HEK293 (cell line): ENCODE data around the gene PTK7.

Experiments used
- CTCF ChIA-PET: fragments of 350-600 bp; formaldehyde crosslinking; extraction: SDS; loops from one replicate; lab custom pipeline; 2021; ENCODE audit warnings: antibody characterized with exemption; lab: Yijun Ruan, JAX
- POLR2A ChIA-PET: fragments of 300-600 bp; formaldehyde crosslinking; extraction: SDS; loops from one replicate; lab custom pipeline; 2020; ENCODE audit warnings: antibody characterized with exemption, inconsistent platforms; lab: Yijun Ruan, JAX
- H3K27ac ChIP-seq: fragments of 200-500 bp; sonication (Bioruptor generic); 2 replicates; pipeline ENCODE4 v1.5.1; 2014; ENCODE audit warnings: low read depth, low read length, control low read depth, inconsistent platforms; ENCODE audit errors: extremely low read depth
- H3K36me3 ChIP-seq, 2 experiments: fragments of 200-500 bp in 1 of 2; sonication (Bioruptor generic) in 1 of 2; 1 replicate in 1 of 2; 2 replicates in 1 of 2; pipeline ENCODE4 v1.5.1; 2014 to 2017; ENCODE audit warnings: inconsistent platforms in 2 of 2, low read length in 2 of 2; ENCODE audit not compliant: control insufficient read depth in 2 of 2, insufficient read depth in 1 of 2
- H3K4me1 ChIP-seq: fragments of 200-500 bp; sonication (Bioruptor generic); 2 replicates; pipeline ENCODE4 v1.5.1; 2014; ENCODE audit warnings: mild to moderate bottlenecking, low read length, inconsistent platforms; ENCODE audit not compliant: control insufficient read depth, insufficient read depth
- H3K4me3 ChIP-seq: 2 replicates; pipeline ENCODE4 v1.5.1; 2011; ENCODE audit warnings: low read depth, mild to moderate bottlenecking, control low read depth, low read length, moderate library complexity
- H3K9me3 ChIP-seq: fragments of 200-500 bp; sonication (Bioruptor generic); 2 replicates; pipeline ENCODE4 v1.5.1; 2014; ENCODE audit warnings: low read depth, low read length, inconsistent platforms; ENCODE audit not compliant: control insufficient read depth, insufficient read depth
- AEBP2 ChIP-seq: fragments of 450-650 bp; formaldehyde crosslinking; IDR thresholded peaks from 2 replicates; pipeline ENCODE4 v1.5.1; 2016; ENCODE audit warnings: missing biosample characterization, missing genetic modification characterization, borderline replicate concordance
- EGR2 ChIP-seq: fragments of 450-650 bp; formaldehyde crosslinking; IDR thresholded peaks from 2 replicates; pipeline ENCODE4 v1.5.1; 2016; ENCODE audit warnings: low read depth, missing biosample characterization, missing genetic modification characterization
- GLIS1 ChIP-seq: fragments of 450-650 bp; formaldehyde crosslinking; IDR thresholded peaks from 2 replicates; pipeline ENCODE4 v1.5.1; 2016; ENCODE audit warnings: missing biosample characterization, missing genetic modification characterization
- HIC1 ChIP-seq: fragments of 450-650 bp; formaldehyde crosslinking; IDR thresholded peaks from 2 replicates; pipeline ENCODE4 v1.5.1; 2016; ENCODE audit warnings: missing biosample characterization, missing genetic modification characterization
- WT1 ChIP-seq: fragments of 450-650 bp; formaldehyde crosslinking; IDR thresholded peaks from 2 replicates; pipeline ENCODE4 v1.5.1; 2016; ENCODE audit warnings: missing biosample characterization, missing genetic modification characterization
- ZIC2 ChIP-seq: fragments of 450-650 bp; formaldehyde crosslinking; IDR thresholded peaks from 2 replicates; pipeline ENCODE4 v1.5.1; 2016; ENCODE audit warnings: missing biosample characterization, missing genetic modification characterization
- ZNF121 ChIP-seq: fragments of 450-650 bp; formaldehyde crosslinking; IDR thresholded peaks from 2 replicates; pipeline ENCODE4 v1.5.1; 2016; ENCODE audit warnings: missing biosample characterization, missing genetic modification characterization
- ZNF133 ChIP-seq: fragments of 450-650 bp; formaldehyde crosslinking; IDR thresholded peaks from 2 replicates; pipeline ENCODE4 v1.5.1; 2016; ENCODE audit warnings: missing biosample characterization, missing genetic modification characterization
- ZNF174 ChIP-seq: fragments of 450-650 bp; formaldehyde crosslinking; IDR thresholded peaks from 2 replicates; pipeline ENCODE4 v1.5.0; 2017; ENCODE audit warnings: missing biosample characterization, mild to moderate bottlenecking, missing genetic modification characterization
- ZNF221 ChIP-seq: fragments of 450-650 bp; formaldehyde crosslinking; IDR thresholded peaks from 2 replicates; pipeline ENCODE4 v1.5.1; 2017; ENCODE audit warnings: missing biosample characterization, missing genetic modification characterization, borderline replicate concordance
- ZNF341 ChIP-seq: fragments of 450-650 bp; formaldehyde crosslinking; IDR thresholded peaks from 2 replicates; pipeline ENCODE4; 2016; ENCODE audit warnings: low read depth, missing biosample characterization, missing genetic modification characterization
- ZNF37A ChIP-seq: fragments of 450-650 bp; IDR thresholded peaks from 2 replicates; pipeline ENCODE4 v1.5.1; 2018; ENCODE audit warnings: missing biosample characterization, missing genetic modification characterization
- ZNF433 ChIP-seq: fragments of 450-650 bp; formaldehyde crosslinking; IDR thresholded peaks from 2 replicates; pipeline ENCODE4 v1.5.1; 2016; ENCODE audit warnings: missing biosample characterization, missing genetic modification characterization, low read depth
- ZNF548 ChIP-seq: fragments of 450-650 bp; formaldehyde crosslinking; IDR thresholded peaks from 2 replicates; pipeline ENCODE4 v1.5.1; 2016; ENCODE audit warnings: missing biosample characterization, missing genetic modification characterization
- ZNF621 ChIP-seq: fragments of 450-650 bp; formaldehyde crosslinking; IDR thresholded peaks from 2 replicates; pipeline ENCODE4 v1.5.1; 2017; ENCODE audit warnings: missing biosample characterization, missing genetic modification characterization
- ZNF624 ChIP-seq: fragments of 450-650 bp; formaldehyde crosslinking; IDR thresholded peaks from 2 replicates; pipeline ENCODE4 v1.5.1; 2017; ENCODE audit warnings: missing biosample characterization, missing genetic modification characterization
- TF ChIP-seq, protein P1 (sequence below): sonication (generic); formaldehyde crosslinking; IDR thresholded peaks from 2 replicates; pipeline ENCODE4 v1.8.1; 2022; ENCODE audit warnings: mild to moderate bottlenecking, moderate library complexity, missing genetic modification reagents

The PTK7 gene

GRCh38 chr6:43200541-43200940 is 124.4 kb downstream of the PTK7 start:
- TF ChIP-seq ZNF433 (tag by site-specific recombination) (no peak), ZIC2 (no peak), ZNF221 (no peak), GLIS1 (tag by site-specific recombination) (no peak), AEBP2 (no peak), ZNF548 (no peak), ZNF37A (tag by site-specific recombination) (no peak), ZNF174 (tag by site-specific recombination) (no peak), HIC1 (no peak), EGR2 (tag by site-specific recombination) (no peak)
- TF ChIP-seq, all 188 proteins: peak for 0
- Histone ChIP-seq H3K9me3 (no peaks in the 10 kb centered on the region), H3K4me3 (no peak overlapping the region), H3K4me1 (no peaks in the 10 kb centered on the region), H3K27ac (no peak overlapping the region), H3K36me3 (peaks cover 4 to 23% of the 10 kb centered on the region in 2 experiments; a peak in 2 of 3 replicates)
- POLR2A ChIA-PET, result interaction anchor here (1.5 to 1.8 kb wide), 2 partner anchors 18 to 20 kb away, joined by 5 to 12 read pairs; partner anchors contain the start of gene CUL9
- CTCF ChIA-PET, result interaction anchor here (0.6 to 1.0 kb wide), 4 partner anchors 28 to 300 kb away, joined by 3 to 5 read pairs (median 4); partner anchors contain the start of gene DNPH1

GRCh38 chr6:43202451-43202850 is 126.3 kb downstream of the PTK7 start:
- Histone ChIP-seq H3K4me1 (no peaks in the 10 kb centered on the region), H3K9me3 (no peaks in the 10 kb centered on the region), H3K4me3 (no peak overlapping the region), H3K27ac (no peak overlapping the region), H3K36me3 (peaks cover 4 to 12% of the 10 kb centered on the region in 2 experiments; a peak in 2 of 3 replicates)
- TF ChIP-seq GLIS1 (tag by site-specific recombination) (no peak), ZNF133 (tag by site-specific recombination) (no peak), ZNF624 (tag by site-specific recombination) (no peak), ZNF621 (tag by site-specific recombination) (no peak), WT1 (tag by site-specific recombination) (no peak), ZNF121 (tag by site-specific recombination) (0 out of 2 replicates have a peak, but pooled peaks have one; percentile 58), ZNF341 (no peak)
- TF ChIP-seq, protein P1, sequence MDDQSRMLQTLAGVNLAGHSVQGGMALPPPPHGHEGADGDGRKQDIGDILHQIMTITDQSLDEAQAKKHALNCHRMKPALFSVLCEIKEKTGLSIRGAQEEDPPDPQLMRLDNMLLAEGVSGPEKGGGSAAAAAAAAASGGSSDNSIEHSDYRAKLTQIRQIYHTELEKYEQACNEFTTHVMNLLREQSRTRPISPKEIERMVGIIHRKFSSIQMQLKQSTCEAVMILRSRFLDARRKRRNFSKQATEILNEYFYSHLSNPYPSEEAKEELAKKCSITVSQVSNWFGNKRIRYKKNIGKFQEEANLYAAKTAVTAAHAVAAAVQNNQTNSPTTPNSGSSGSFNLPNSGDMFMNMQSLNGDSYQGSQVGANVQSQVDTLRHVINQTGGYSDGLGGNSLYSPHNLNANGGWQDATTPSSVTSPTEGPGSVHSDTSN (CRISPR knock-in tag), result no peak
- ChIA-PET POLR2A (interaction anchor here (1.5 kb wide), 1 partner anchor 27 kb away, joined by 3 read pairs; the partner anchor contains the start of gene DNPH1), CTCF (interaction anchor here (0.7 to 1.0 kb wide), 2 partner anchors 27 to 58 kb away, joined by 3 read pairs; partner anchors contain the start of gene DNPH1)
